GM12878 (cell line): Measurements from ENCODE around the gene ATRNL1. TPM values are rescaled to one million over a fixed set of nuclear protein-coding genes. Genes with fewer than 3 reads are reported as not detected.

Source experiments
- ATAC-seq: fragments of 200-7000 bp; cut with Tn5 transposase; 3 replicates; pipeline ENCODE4 v1.9.1; 2020; ENCODE audit warnings: mild to moderate bottlenecking, moderate library complexity
- BruUV-seq: library from RNA; stranded (reverse); fragments of 400-500 nt; replicated peaks from 2 replicates; lab custom pipeline; 2021; lab: Mats Ljungman, UMichigan
- CTCF ChIA-PET: fragments of 300-600 bp; sonication (Branson Sonifier 250); formaldehyde crosslinking; extraction: SDS; loops from one replicate; lab custom pipeline; 2021; ENCODE audit warnings: inconsistent platforms; lab: Yijun Ruan, JAX
- POLR2A ChIA-PET: fragments of 350-600 bp; formaldehyde crosslinking; extraction: SDS; loops from one replicate; lab custom pipeline; 2021; ENCODE audit warnings: inconsistent platforms; lab: Charles Lee
- RAD21 ChIA-PET: fragments of 300-600 bp; sonication (Branson Sonifier 250); formaldehyde crosslinking; loops from one replicate; lab custom pipeline; 2023; ENCODE audit warnings: antibody characterized with exemption; ENCODE audit not compliant: unreplicated experiment; lab: Charles Lee
- SMC1A ChIA-PET: fragments of 300-600 bp; sonication (Branson Sonifier 250); formaldehyde crosslinking; loops from one replicate; lab custom pipeline; 2023; ENCODE audit not compliant: unreplicated experiment, uncharacterized antibody; lab: Charles Lee
- DNase-seq: peaks from one replicate; pipeline ENCODE4 v3.0.0-alpha.2; 2011; ENCODE audit warnings: low read depth, low spot score
- FAIRE-seq: peaks from 3 replicates; lab custom pipeline; 2011; peaks lifted over from hg19 to GRCh38; lab: Jason Lieb, UNC
- H2AFZ ChIP-seq: 2 replicates; pipeline ENCODE4 v1.6.0; 2011; ENCODE audit warnings: low read depth, low read length, control low read depth; ENCODE audit not compliant: control insufficient read depth
- H3K27ac ChIP-seq: 2 replicates; pipeline ENCODE4 v1.5.1; 2011; ENCODE audit warnings: control low read depth; ENCODE audit not compliant: control insufficient read depth, insufficient read depth
- H3K27me3 ChIP-seq, 2 experiments: replicated peaks in 1 of 2; 2 replicates each; pipeline versions ENCODE4 v1.6.0 to v1.6.1; 2011; ENCODE audit warnings: low read length in 1 of 2; ENCODE audit not compliant: control insufficient read depth in 2 of 2, insufficient read depth in 2 of 2
- H3K36me3 ChIP-seq, 2 experiments: 2 replicates each; pipeline ENCODE4 v1.5.1; 2011; ENCODE audit warnings: low read length in 1 of 2; ENCODE audit not compliant: control insufficient read depth in 2 of 2, insufficient read depth in 2 of 2
- H3K4me1 ChIP-seq: 2 replicates; pipeline ENCODE4 v1.6.1; 2011; ENCODE audit warnings: mild to moderate bottlenecking, low read length, moderate library complexity, mixed read lengths; ENCODE audit not compliant: control insufficient read depth, insufficient read depth
- H3K4me2 ChIP-seq: 2 replicates; pipeline ENCODE4 v1.6.0; 2011; ENCODE audit warnings: control low read depth; ENCODE audit not compliant: control insufficient read depth, insufficient read depth
- H3K4me3 ChIP-seq: fragments of 200-600 bp; sonication (generic); 2 replicates; pipeline ENCODE4 v1.5.1; 2016
- H3K79me2 ChIP-seq: 2 replicates; pipeline ENCODE4 v1.6.0; 2011; ENCODE audit warnings: low read length; ENCODE audit not compliant: control insufficient read depth, insufficient read depth
- H3K9ac ChIP-seq: 2 replicates; pipeline ENCODE4 v1.8.0; 2011; ENCODE audit warnings: low read length, control low read depth, mixed read lengths; ENCODE audit not compliant: control insufficient read depth, insufficient read depth
- H3K9me3 ChIP-seq: replicated peaks from 3 replicates; pipeline ENCODE4 v1.5.1; 2011; ENCODE audit warnings: mild to moderate bottlenecking, low read length; ENCODE audit not compliant: control insufficient read depth, insufficient read depth
- H4K20me1 ChIP-seq: 2 replicates; pipeline ENCODE4 v1.6.0; 2011; ENCODE audit not compliant: control insufficient read depth, insufficient read depth
- BMI1 ChIP-seq: fragments of 450-650 bp; IDR thresholded peaks from 2 replicates; pipeline ENCODE4 v1.6.1; 2016; ENCODE audit warnings: mild to moderate bottlenecking, moderate library complexity, borderline replicate concordance
- CEBPZ ChIP-seq: fragments of 150-350 bp; IDR thresholded peaks from 2 replicates; pipeline ENCODE4 v1.6.1; 2016; ENCODE audit warnings: low read depth, low read length
- FOXK2 ChIP-seq: fragments of 450-650 bp; IDR thresholded peaks from 2 replicates; pipeline ENCODE4 v1.6.1; 2017; ENCODE audit warnings: mild to moderate bottlenecking, moderate library complexity
- MEF2B ChIP-seq: fragments of 450-650 bp; IDR thresholded peaks from 2 replicates; pipeline ENCODE4 v1.6.1; 2018; ENCODE audit warnings: mild to moderate bottlenecking, moderate library complexity; ENCODE audit not compliant: partially characterized antibody, poor library complexity, severe bottlenecking
- NKRF ChIP-seq: fragments of 450-650 bp; conservative IDR thresholded peaks from 2 replicates; pipeline ENCODE4 v1.6.1; 2017; ENCODE audit warnings: mild to moderate bottlenecking, moderate library complexity
- RELB ChIP-seq: fragments of 450-650 bp; IDR thresholded peaks from 2 replicates; pipeline ENCODE4 v1.6.1; 2017; ENCODE audit warnings: low read depth, mild to moderate bottlenecking, moderate library complexity
- SKIL ChIP-seq: fragments of 450-650 bp; IDR thresholded peaks from 2 replicates; pipeline ENCODE4 v1.6.1; 2017; ENCODE audit warnings: mild to moderate bottlenecking, low read depth, inconsistent platforms; ENCODE audit not compliant: poor library complexity, severe bottlenecking
- SUZ12 ChIP-seq: fragments of 200-600 bp; sonication (generic); IDR thresholded peaks from one replicate; pipeline ENCODE4 v1.6.1; 2018; ENCODE audit warnings: antibody characterized with exemption, mild to moderate bottlenecking; ENCODE audit not compliant: unreplicated experiment
- ZBTB33 ChIP-seq: fragments of 450-650 bp; IDR thresholded peaks from 2 replicates; pipeline ENCODE4 v1.6.1; 2017; ENCODE audit warnings: mild to moderate bottlenecking
- ZNF274 ChIP-seq: IDR thresholded peaks from one replicate; pipeline ENCODE4 v1.8.0; 2011; ENCODE audit not compliant: insufficient read length, insufficient read depth
- in situ Hi-C: fragments of 300-500 bp; cut with MboI; formaldehyde crosslinking; loops from 9 replicates; pipeline ENCODE4 v1.14.3; 2018; ENCODE audit warnings: mixed read lengths
- intact Hi-C: fragments of 100-400 bp; cut with micrococcal nuclease; formaldehyde crosslinking; loops from one replicate; pipeline ENCODE4 v1.14.2; 2022; ENCODE audit not compliant: unreplicated experiment
- polyA plus RNA-seq, 11 experiments: library from polyadenylated mRNA; depleted of rRNA in 4 of 11; unstranded in 6 of 11; stranded (reverse) in 5 of 11; fragments of >200 nt; fragmentation: Nextera tagmentation in 4 of 11; fragmentation: Illumina TruSeq in 1 of 11; extraction: Ambion mirVana in 4 of 11; extraction: Trizol in 1 of 11; gene quantifications; 1 replicate in 1 of 11; 2 replicates in 10 of 11; pipeline versions ENCODE4 v1.2.1 to v1.2.3, GENCODE V29; 2011 to 2016; ENCODE audit warnings: inconsistent platforms in 2 of 11, missing spikeins in 2 of 11, low read depth in 1 of 11
- total RNA-seq, 4 experiments: library from RNA; depleted of rRNA in 3 of 4; stranded (reverse); fragments of >200 nt in 3 of 4; fragmentation: Illumina TruSeq in 1 of 4; extraction: Trizol in 1 of 4; gene quantifications; 2 replicates each; pipeline versions ENCODE4 v1.2.1 to v1.2.3, GENCODE V29; 2013 to 2021

Gene ATRNL1
- total and polyA plus RNA-seq, 10 of the 15 experiments (the other 5 are each of a cell fraction or from before 2014, with no cell fraction given): 0.03 to 1.4 (median 0.34) TPM

- H3K9ac ChIP-seq: no peak overlapping the region
- TF ChIP-seq BMI1 (no peak), CEBPZ (no peak), SKIL (no peak), ZNF274 (no peak), SUZ12 (no peak), NKRF (no peak), ZBTB33 (no peak), MEF2B (no peak), FOXK2 (no peak), RELB (no peak)
- SMC1A ChIA-PET: interaction anchor here (1.4 kb wide), 1 partner anchor 28 kb away, joined by 3 read pairs; no protein-coding TSS in a partner anchor
- H2AFZ ChIP-seq: no peak overlapping the region
- in situ Hi-C loops: no loop called here
- intact Hi-C loops: no loop called here
- no peaks in the 10 kb centered on the region for H3K4me1 ChIP-seq
- POLR2A ChIA-PET: no interaction called here
- H3K4me2 ChIP-seq: no peak overlapping the region
- H3K79me2 ChIP-seq: no peaks in the 10 kb centered on the region
- DNase-seq (no peak), ATAC-seq (no peak), FAIRE-seq (no peak)
- no peaks in the 10 kb centered on the region for H3K27me3 ChIP-seq
- RAD21 ChIA-PET: no interaction called here
- no peak overlapping the region for H3K4me3 ChIP-seq
- no peak overlapping the region for H3K27ac ChIP-seq
- H3K9me3 ChIP-seq: no peaks in the 10 kb centered on the region
- CTCF ChIA-PET: no interaction called here
- H3K36me3 ChIP-seq: no peaks in the 10 kb centered on the region
- BruUV-seq: no TSS peak
- H4K20me1 ChIP-seq: no peaks in the 10 kb centered on the region
These were observed 446.1 kb downstream of the ATRNL1 start for GRCh38 chr10:115539142-115539762.
